Body of pancreas (tissue), 4 donors: ENCODE data around the gene MSL1.

ENCODE experiments used
- POLR2A ChIP-seq, 3 donors: fragments of 450-650 bp; IDR thresholded peaks; one replicate each; pipeline ENCODE4 v1.6.1; 2016; ENCODE audit warnings: antibody characterized with exemption in 3 of 3, mild to moderate bottlenecking in 2 of 3
- TF ChIP-seq, protein P1 (sequence below), 7 experiments: fragments of 450-650 bp in 4 of 7; fragments of 200-600 bp in 3 of 7; sonication (generic) in 3 of 7; IDR thresholded peaks; one replicate each; pipeline ENCODE4 v1.5.1; 2016 to 2019; ENCODE audit warnings: antibody characterized with exemption in 7 of 7

DNA sequence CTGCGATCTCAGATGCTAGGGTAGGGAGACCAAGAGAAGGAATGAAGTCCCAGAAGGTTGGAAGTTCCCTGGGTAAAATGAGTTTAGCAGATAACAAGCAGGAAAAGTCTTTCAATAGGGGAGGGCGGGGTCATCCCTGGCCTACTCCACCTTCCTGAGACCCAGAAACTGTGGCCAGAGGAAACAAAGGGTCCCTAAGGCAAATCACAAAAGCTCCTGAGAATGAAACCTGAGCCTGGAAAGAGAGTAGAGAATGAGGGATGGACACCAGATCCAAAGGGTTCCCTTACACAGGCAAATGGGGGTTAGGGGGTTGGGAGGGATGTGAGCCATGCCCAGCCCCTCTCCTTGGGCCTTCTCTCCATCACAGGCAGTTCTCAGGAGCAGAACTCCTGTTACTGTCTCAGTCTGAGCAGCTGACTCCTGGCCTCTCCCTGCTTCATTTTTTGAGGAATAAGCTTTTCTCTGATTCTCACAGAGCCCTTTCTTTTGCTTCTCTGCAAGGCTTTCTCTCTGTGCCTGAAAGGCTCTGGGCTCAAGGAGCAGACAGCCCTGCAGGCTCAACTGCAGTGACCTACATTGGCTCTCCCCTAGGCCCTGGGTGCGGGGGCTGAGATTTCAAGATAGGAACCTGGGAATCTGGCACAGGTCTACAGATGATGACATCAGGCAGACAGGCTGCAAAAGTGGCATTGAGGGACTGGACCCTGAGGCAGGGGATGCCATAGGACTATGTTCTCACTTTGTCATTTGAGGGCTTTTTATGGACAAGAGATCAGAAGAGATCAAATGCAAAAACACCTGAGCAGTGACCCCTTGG lies 11.5 kb upstream of the MSL1 start:
- TF ChIP-seq, protein P1, sequence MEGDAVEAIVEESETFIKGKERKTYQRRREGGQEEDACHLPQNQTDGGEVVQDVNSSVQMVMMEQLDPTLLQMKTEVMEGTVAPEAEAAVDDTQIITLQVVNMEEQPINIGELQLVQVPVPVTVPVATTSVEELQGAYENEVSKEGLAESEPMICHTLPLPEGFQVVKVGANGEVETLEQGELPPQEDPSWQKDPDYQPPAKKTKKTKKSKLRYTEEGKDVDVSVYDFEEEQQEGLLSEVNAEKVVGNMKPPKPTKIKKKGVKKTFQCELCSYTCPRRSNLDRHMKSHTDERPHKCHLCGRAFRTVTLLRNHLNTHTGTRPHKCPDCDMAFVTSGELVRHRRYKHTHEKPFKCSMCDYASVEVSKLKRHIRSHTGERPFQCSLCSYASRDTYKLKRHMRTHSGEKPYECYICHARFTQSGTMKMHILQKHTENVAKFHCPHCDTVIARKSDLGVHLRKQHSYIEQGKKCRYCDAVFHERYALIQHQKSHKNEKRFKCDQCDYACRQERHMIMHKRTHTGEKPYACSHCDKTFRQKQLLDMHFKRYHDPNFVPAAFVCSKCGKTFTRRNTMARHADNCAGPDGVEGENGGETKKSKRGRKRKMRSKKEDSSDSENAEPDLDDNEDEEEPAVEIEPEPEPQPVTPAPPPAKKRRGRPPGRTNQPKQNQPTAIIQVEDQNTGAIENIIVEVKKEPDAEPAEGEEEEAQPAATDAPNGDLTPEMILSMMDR (IDR thresholded peaks at IDR 0.05), result no peak
- TF ChIP-seq POLR2A (IDR thresholded peaks at IDR 0.05), result no peak
